ENCODE data around the gene NTN1. TPM values are rescaled to one million over a fixed set of nuclear protein-coding genes. Genes with fewer than 3 reads are reported as not detected.

Gene NTN1
- total RNA-seq, 1 experiment from 2014 or later: 0.94 TPM

DNA sequence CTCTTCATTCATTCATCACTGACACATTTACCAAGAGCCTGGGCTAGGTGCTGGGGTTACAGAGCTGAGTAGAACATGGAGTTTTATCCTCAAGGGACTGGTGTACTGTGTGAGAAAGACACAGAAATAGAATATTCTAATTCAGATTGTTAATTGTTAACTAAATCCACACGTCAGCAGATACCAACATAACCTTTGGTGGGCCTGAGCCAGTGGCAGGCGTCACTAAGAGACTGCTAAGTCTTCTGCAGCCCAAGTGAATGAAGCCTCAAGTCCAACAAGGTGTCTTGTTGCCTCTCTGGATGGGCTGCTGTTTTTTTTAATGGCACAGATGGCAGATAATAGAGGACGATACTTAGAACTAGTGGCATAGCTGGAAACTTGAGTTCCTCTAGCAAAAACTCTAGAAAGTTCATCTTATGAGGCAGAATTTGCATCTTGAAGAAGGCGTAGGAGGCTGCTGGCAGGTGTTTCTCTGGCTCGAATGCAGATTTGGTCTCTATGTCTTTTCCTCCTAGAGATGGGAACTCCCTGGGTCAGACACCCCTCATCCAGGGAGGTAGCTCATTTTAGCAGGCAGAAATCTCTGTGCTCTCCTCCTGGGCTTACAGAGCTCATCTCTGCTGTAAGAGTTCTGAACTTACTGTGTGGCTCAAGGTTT lies 179.5 kb downstream of the NTN1 start:
- Mint-ChIP-seq H3K4me3 (ENCODE audit: low read depth, unreplicated experiment) (no peak overlapping the region), H3K27me3 (ENCODE audit: unreplicated experiment) (peaks cover 34% of the 10 kb centered on the region), H3K4me1 (ENCODE audit: low read depth, unreplicated experiment) (peaks cover 9% of the 10 kb centered on the region), H3K9me3 (ENCODE audit: low read depth, unreplicated experiment) (no peaks in the 10 kb centered on the region), H3K36me3 (ENCODE audit: insufficient read depth, unreplicated experiment) (no peaks in the 10 kb centered on the region), H3K27ac (ENCODE audit: unreplicated experiment) (no peak overlapping the region)
- intact Hi-C loops (cut with micrococcal nuclease; ENCODE audit: unreplicated experiment): no loop called here
- CTCF ChIA-PET: interaction anchor here (0.6 kb wide), 1 partner anchor 265 kb away, joined by 5 read pairs; no protein-coding TSS in a partner anchor
- no TSS peak for BruUV-seq (replicated peaks)
- no peak for DNase-seq
- TF ChIP-seq, protein P1, sequence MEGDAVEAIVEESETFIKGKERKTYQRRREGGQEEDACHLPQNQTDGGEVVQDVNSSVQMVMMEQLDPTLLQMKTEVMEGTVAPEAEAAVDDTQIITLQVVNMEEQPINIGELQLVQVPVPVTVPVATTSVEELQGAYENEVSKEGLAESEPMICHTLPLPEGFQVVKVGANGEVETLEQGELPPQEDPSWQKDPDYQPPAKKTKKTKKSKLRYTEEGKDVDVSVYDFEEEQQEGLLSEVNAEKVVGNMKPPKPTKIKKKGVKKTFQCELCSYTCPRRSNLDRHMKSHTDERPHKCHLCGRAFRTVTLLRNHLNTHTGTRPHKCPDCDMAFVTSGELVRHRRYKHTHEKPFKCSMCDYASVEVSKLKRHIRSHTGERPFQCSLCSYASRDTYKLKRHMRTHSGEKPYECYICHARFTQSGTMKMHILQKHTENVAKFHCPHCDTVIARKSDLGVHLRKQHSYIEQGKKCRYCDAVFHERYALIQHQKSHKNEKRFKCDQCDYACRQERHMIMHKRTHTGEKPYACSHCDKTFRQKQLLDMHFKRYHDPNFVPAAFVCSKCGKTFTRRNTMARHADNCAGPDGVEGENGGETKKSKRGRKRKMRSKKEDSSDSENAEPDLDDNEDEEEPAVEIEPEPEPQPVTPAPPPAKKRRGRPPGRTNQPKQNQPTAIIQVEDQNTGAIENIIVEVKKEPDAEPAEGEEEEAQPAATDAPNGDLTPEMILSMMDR (IDR thresholded peaks at IDR 0.05; ENCODE audit: unreplicated experiment): no peak

GRCh38 chr17:9202532-9202931 lies 181.2 kb downstream of the NTN1 start:
- intact Hi-C loops (cut with micrococcal nuclease; ENCODE audit: unreplicated experiment): no loop called here
- Mint-ChIP-seq H3K27me3 (ENCODE audit: unreplicated experiment) (peaks cover 50% of the 10 kb centered on the region), H3K9me3 (ENCODE audit: low read depth, unreplicated experiment) (no peaks in the 10 kb centered on the region), H3K4me1 (ENCODE audit: low read depth, unreplicated experiment) (no peaks in the 10 kb centered on the region), H3K27ac (ENCODE audit: unreplicated experiment) (no peak overlapping the region), H3K4me3 (ENCODE audit: low read depth, unreplicated experiment) (no peak overlapping the region), H3K36me3 (ENCODE audit: insufficient read depth, unreplicated experiment) (no peaks in the 10 kb centered on the region)
- no TSS peak for BruUV-seq (replicated peaks)
- DNase-seq: no peak
- CTCF ChIA-PET: no interaction called here
- TF ChIP-seq, protein P1 (IDR thresholded peaks at IDR 0.05; ENCODE audit: unreplicated experiment): no peak

GRCh38 chr17:9203771-9204425 lies 182.6 kb downstream of the NTN1 start:
- Mint-ChIP-seq H3K27me3 (ENCODE audit: unreplicated experiment) (peaks cover 54% of the 10 kb centered on the region), H3K4me1 (ENCODE audit: low read depth, unreplicated experiment) (no peaks in the 10 kb centered on the region), H3K27ac (ENCODE audit: unreplicated experiment) (no peak overlapping the region), H3K9me3 (ENCODE audit: low read depth, unreplicated experiment) (no peaks in the 10 kb centered on the region), H3K36me3 (ENCODE audit: insufficient read depth, unreplicated experiment) (no peaks in the 10 kb centered on the region), H3K4me3 (ENCODE audit: low read depth, unreplicated experiment) (no peak overlapping the region)
- intact Hi-C loops (cut with micrococcal nuclease; ENCODE audit: unreplicated experiment): no loop called here
- DNase-seq: no peak
- CTCF ChIA-PET: no interaction called here
- TF ChIP-seq, protein P1 (IDR thresholded peaks at IDR 0.05; ENCODE audit: unreplicated experiment): no peak
- no TSS peak for BruUV-seq (replicated peaks)

DNA sequence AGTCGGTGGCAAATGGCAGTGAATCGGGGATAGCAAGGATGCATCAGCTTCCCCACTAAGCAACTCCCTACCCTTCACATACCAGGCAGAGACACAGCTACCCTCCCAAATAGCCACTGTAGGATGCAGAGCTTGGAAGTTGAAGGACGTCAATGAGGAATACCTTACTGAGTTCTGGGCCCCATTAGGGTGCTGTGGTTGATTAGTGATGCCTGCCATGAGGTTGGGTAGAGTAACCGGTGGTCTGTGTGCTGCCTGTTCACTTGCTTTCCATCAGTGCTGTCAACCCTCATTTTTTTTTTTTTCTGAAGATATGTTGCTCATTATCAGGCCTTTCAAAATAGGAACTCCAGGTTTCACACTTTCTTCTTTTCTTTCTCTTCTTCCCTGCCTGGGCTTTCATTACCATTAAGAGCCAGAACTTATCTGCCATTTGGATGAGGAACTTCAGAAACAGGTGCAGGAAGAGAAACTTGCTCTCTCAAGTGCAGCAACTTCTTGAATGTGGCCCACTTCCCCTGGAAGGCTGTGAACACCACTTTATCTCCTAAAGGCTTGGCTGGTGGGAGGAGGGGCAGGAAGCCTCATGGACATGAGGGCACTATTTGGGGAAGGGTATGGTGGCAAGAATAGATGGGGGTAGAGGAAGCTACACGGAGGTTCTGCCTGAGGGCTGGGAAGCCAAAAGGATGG lies 183.5 kb downstream of the NTN1 start:
- Mint-ChIP-seq H3K4me3 (ENCODE audit: low read depth, unreplicated experiment) (no peak overlapping the region), H3K4me1 (ENCODE audit: low read depth, unreplicated experiment) (no peaks in the 10 kb centered on the region), H3K27me3 (ENCODE audit: unreplicated experiment) (peaks cover 60% of the 10 kb centered on the region), H3K36me3 (ENCODE audit: insufficient read depth, unreplicated experiment) (no peaks in the 10 kb centered on the region), H3K9me3 (ENCODE audit: low read depth, unreplicated experiment) (no peaks in the 10 kb centered on the region), H3K27ac (ENCODE audit: unreplicated experiment) (no peak overlapping the region)
- TF ChIP-seq, protein P1 (IDR thresholded peaks at IDR 0.05; ENCODE audit: unreplicated experiment): no peak
- CTCF ChIA-PET: no interaction called here
- DNase-seq: no peak
- intact Hi-C loops (cut with micrococcal nuclease; ENCODE audit: unreplicated experiment): no loop called here
- no TSS peak for BruUV-seq (replicated peaks)

All from Calu3 (cell line).